GM13976 (cell line): Measurements from ENCODE around the gene EYS.

ENCODE experiments used
- DNase-seq: peaks from one replicate; pipeline ENCODE4 v3.0.0; 2012; ENCODE audit warnings: low spot score
- in situ Hi-C: fragments of 300-500 bp; cut with MboI; formaldehyde crosslinking; loops from one replicate; pipeline ENCODE4 v1.12.0; 2022; ENCODE audit warnings: low sequenced_read_pairs, mixed read lengths, inconsistent platforms; ENCODE audit not compliant: unreplicated experiment
- TF ChIP-seq, protein P1 (sequence below): IDR thresholded peaks from 2 replicates; pipeline ENCODE4 v1.5.1; 2012; ENCODE audit warnings: borderline replicate concordance, mild to moderate bottlenecking; ENCODE audit not compliant: insufficient read depth; ENCODE audit errors: extremely low read depth, missing control alignments, control extremely low read depth

EYS gene

DNA sequence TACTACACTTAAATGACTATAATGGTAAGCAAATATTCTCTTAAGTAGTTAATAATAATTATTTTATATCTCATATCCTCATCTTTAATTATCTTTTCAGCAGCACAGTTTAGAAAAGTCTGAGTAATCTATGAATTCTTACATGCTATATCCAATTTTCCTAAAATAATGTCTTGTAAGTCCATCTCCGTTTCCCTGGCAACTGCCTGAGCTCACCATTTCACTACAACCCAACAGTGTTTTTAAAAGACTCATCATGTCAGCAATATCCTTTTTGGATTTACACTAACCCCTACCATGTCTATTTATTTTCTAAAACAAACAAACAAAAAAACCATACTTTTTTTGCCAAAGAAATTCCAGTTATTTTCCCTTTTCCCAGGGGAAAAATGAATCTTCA, 859.6 kb downstream of the EYS start:
- in situ Hi-C loops: no loop called here
- no peak for DNase-seq
- TF ChIP-seq, protein P1, sequence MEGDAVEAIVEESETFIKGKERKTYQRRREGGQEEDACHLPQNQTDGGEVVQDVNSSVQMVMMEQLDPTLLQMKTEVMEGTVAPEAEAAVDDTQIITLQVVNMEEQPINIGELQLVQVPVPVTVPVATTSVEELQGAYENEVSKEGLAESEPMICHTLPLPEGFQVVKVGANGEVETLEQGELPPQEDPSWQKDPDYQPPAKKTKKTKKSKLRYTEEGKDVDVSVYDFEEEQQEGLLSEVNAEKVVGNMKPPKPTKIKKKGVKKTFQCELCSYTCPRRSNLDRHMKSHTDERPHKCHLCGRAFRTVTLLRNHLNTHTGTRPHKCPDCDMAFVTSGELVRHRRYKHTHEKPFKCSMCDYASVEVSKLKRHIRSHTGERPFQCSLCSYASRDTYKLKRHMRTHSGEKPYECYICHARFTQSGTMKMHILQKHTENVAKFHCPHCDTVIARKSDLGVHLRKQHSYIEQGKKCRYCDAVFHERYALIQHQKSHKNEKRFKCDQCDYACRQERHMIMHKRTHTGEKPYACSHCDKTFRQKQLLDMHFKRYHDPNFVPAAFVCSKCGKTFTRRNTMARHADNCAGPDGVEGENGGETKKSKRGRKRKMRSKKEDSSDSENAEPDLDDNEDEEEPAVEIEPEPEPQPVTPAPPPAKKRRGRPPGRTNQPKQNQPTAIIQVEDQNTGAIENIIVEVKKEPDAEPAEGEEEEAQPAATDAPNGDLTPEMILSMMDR: no peak

DNA sequence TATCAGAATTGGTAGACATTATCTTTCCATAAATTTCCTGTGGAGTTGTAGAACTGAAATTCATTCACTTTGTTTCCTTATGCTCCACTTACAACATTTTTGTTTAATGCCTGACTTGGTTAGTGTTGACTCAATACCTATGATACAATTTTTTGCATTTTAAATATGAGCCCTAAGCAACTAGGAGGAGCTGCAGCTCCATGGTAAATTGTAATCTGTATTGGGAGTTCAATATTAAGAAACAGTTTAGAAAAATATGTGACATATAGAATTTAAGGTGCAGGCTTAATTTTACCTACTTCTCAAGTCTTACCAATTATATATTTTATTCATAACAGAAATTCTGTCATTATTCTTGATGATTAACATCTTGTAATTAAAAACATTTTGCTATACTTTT, 868.3 kb downstream of the EYS start:
- DNase-seq: no peak

DNA sequence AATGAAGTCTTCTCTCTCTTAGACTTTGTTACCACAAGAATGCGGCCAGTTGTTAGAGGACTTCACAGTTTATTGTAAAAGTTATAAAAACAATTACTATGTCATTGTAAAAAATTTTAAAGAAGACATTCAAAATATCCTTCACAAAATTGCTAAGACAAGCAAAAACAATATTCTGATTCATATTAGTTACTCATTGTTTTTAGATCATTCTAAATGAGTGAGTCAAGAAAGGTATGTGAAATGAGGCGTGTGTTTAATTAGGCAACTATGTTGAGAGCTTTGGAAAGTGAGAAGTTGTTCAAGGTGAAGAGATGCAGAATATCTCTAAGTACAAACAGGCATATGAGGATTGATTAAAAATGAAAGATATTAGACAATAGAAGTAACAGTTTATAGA, 875.3 kb downstream of the EYS start:
- in situ Hi-C loops: no loop called here
- DNase-seq: no peak
- TF ChIP-seq, protein P1: no peak

More for the DNA sequence above, 868.3 kb downstream of the EYS start:
- in situ Hi-C loops: no loop called here
- TF ChIP-seq, protein P1: no peak

DNA sequence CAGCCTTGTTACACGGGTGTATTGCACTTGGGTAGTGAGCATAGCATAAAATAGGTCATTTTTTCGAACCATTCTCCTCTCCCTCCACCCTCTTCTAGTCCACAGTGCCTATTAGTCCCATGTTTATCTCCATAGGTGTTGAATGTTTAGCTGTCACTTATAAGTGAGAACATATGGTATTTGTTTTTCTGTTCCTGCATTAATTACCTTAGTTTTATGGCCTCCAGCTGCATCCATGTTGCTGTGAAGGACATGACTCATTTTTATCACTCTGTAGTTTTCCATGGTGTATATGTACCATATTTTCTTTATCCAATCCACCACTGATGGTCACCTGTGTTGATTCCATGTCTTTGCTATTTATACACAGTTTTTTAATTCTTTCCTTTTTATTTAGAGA, 889.5 kb downstream of the EYS start:
- no peak for DNase-seq
- in situ Hi-C loops: no loop called here
- TF ChIP-seq, protein P1: no peak

DNA sequence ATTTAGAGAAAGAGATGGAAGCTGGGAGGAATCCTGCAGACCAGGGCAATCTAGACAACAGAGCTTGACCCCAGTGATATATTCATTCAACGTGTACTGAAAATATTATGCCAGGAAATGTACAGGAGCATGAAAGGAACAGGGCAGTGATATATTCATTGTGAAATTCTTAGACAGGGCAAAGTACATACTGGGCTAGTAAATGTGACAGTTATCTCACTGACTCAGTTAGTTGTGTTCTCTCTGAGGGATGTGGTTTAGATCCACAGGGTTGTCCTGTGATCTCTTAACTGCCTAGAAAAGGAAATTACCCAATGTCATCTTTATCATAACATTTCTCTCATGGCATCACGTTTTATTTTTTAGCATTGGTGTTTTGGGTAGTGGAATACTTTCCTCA, 891.3 kb downstream of the EYS start:
- in situ Hi-C loops: no loop called here
- TF ChIP-seq, protein P1: no peak
- DNase-seq: no peak

DNA sequence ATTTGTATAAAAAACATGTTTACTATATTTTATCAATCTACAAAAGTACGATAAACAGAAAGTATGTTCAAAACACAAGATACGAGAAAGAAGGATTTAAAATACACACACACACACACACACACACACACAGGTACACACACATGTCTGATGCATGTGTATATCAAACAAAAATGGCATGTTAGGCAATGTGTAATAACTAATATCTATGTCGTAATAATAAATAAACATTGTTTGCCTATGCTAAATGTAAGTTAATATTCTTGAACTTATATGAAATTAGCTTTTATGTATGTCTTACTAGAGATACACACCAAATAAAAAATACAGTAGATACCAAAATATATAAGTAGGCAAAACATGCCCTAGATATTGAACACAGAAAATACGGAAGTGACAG, 894.9 kb downstream of the EYS start:
- no peak for DNase-seq
- TF ChIP-seq, protein P1: no peak
- in situ Hi-C loops: no loop called here

DNA sequence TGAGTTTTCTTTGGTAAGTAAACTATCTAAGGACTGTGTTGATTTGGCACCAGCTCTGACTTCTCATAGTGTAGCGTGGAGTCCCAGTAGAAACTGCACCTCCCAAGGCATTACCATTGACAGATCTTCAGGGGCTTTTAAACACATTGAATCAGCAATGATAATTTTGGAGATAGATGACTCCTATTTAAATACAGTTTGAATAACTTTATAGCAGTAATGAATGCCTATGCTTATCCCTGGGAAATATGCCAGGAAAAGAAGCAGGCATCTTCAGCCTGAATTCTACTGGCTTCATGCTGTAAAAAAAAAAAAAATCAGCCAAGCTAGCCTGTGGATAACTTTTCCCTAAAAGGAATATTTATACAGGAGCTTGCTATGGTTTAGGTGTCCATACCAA, 895.9 kb downstream of the EYS start:
- in situ Hi-C loops: no loop called here
- TF ChIP-seq, protein P1: no peak
- no peak for DNase-seq
